GM18873 (cell line): ENCODE results near the gene HIP1.
"Not testable (repeated sequence)": the region's sequence is repeated elsewhere in the genome, so short reads cannot be mapped to it uniquely, and the experiment has no call there.

Experiments
- ATAC-seq: cut with Tn5 transposase; IDR thresholded peaks from one replicate; pipeline ENCODE4 v1.9.1; 2021; ENCODE audit warnings: mild to moderate bottlenecking, moderate library complexity, moderate number of reproducible peaks; ENCODE audit not compliant: unreplicated experiment, low FRiP score

The HIP1 gene

DNA sequence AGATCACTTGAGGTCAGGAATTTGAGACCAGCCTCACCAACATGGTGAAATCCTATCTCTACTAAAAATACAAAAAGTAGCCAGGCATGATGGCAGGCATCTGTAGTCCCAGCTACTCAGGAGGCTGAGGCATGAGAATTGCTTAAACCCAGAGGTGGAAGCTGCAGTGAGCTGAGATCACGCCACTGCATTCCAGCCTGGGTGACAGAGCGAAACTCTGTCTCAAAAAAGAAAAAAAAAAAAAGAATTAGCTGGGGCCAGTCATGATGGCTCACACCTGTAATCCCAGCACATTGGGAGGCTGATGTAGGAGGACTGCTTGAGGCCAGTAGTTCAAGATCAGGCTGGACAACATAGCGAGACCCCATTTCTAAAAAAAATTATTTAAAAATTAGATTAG is 21.0 kb downstream of the HIP1 start:
- ATAC-seq: not testable (repeated sequence)

DNA sequence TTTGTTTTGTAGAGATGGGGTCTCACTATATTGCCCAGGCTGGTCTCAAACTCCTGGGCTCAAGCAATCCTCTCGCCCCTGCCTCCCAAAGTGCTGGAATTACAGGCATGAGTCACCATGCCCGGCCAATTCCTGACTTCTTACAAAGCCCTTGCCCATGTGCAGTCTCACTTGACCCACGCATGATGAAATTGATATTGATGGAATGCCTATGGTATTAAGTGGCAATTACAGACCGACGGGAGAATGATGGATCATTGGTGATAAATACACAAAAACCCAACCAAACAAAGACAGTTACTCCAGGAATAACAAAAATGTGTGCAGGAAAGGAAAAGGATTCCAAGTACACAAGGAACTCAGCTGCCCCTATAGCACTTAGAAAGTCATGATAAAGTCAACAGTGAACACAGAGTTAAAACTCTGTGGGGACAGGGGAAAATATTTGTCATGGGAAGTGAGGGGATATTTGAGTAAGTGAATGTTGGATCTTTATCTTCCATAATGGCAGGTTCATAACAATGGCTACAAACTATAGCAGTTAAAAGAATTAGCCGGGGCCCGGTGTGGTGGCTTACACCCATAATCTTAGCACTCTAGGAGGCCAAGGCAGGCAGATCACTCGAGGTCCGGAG is 21.6 kb downstream of the HIP1 start:
- no peak for ATAC-seq

DNA sequence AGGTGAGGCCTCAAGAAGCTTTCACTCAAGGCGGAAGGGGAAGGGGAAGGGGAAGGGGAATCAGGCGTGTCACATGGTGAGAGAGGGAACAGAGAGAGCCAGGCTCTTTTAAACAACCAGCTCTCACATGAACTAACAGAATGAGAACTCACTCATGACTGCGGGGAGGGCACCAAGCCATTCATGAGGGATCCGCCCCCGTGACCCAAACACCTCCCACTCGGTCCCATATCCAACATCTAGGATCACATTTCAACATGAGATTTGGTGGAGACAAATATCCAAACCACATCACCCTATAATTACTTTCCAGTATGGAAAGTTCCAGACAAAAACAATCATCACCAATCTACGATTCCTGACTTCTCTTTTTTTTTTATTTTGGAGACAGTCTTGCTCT is 22.9 kb downstream of the HIP1 start:
- no peak for ATAC-seq

DNA sequence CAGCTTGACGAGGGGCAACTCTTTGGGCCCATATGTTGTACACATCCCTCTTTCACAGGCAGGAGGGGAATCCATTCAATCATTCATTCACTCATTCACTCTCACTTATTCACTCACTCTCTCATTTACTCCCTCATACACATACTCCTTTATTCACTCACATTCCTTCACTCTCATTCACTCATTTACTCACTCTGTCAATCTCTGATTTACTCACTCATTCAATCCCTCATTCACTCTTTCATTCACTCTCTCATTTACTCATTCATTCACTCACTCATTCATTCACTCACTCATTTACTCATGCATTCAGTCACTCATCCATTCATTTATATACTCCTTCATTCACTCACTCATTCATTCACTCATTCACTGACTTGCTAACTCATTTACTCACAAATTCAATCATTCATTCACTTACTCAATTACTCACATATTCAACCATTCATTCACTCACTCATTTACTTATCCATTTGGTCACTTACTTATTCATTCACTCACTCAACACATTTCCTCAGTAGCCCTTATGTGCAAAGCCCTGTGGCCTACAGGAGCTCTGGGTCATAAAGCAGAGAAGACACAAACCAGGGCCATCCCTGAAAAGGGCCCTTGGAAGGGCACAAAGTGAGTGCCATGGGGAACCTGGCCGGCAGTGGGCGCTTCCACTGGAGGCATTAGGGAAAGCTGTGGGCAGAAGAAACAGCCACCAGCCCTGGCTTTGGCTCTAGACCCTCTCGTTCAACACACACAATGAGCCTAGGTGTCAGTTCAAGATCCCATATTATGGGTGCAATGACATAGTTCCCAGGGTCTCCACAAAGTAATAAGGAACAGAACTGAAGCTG is 26.0 kb downstream of the HIP1 start:
- no peak for ATAC-seq

DNA sequence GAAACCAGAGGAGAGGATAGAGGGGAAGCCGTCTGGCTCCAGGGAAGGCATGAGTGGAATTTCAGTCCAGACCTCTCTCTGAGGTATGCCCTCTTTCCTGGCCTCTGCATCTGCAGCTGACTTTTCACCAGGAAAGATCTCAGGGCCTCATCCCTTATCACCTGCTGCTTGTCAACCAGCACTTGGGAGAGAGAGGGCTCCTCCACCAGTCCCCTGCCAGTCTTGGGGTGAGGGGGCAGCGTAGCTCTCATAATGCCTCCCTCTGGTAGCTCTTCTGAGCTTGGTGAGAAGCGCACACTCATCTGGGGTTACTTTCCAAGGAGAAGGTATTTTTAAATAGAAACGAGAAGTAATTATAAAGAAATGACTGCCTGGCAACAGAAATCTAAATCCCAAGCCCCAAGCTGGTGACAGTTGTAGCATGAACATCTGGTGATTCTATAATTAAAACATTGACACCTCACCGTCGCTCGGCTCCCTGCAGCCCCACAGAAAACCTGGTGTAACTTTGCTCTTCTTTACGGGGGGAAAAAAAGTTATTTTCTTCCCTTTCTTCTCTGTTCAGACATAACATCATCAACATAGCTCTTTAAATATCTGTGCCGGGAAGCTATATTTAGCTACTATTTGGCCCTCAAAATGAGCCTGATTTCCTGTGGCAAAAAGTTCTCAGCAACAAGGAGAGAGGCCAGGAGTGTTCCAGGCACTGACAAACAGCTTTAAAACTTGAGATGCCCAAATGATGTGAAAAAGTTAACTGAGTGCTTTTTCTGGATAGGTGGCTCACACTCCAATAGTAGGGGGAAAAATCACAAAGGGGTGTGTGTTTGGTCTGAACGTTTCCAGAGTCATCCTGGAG is 26.9 kb downstream of the HIP1 start:
- ATAC-seq: no peak

DNA sequence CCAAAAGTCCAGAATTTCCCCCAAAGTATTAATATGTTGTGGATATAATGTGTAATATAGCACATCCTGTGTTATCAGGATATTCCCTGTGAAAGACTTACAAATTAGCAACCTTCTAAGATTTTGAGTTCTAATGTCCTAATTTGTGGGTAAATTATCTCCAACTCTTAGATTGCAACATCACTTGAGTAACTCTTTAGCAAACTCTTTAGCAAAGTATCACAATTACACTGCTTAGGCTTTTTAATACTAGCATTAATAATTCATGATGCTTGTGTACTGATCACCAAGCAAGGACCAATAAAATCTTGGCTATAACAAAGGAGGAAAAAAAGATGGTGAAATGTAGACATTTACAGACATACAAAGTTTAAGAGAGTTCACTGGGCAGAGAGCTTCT is 27.7 kb downstream of the HIP1 start:
- ATAC-seq: no peak

DNA sequence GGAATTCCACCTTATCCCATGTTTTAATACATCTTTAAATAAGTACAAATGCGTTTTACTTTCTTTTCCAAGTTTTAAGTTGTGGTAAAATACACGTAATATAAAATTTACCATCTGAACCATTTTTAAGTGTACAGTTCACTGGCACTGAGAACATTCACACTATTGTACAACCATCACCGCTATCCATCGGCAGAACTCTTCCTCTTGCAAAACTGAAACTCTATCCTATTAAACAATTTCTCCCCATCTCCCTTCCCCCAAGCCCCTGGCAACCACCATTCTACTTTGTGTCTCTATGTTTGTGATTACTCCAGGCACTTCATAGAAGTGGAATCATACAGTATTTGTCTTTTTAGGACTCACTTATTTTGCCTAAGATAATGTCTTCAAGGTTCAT is 33.8 kb downstream of the HIP1 start:
- no peak for ATAC-seq

DNA sequence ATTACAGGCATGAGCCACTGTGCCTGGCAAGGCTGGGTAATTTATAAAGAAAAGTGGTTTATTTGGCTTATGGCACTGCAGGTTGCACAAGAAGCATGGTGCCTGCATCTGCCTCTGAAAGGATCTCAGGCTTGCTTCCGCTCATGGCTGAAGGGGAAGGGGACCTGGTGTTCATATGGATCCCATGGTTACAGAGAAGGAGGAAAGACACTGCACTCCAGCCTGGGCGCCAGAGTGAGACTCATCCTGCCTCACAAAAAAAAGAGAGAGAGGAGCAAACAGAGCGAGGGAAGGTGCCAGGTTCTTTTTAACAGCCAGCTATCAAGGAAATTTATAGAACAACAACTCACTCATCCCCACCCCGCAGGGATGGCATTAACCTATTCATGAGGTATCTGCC is 36.2 kb downstream of the HIP1 start:
- no peak for ATAC-seq

DNA sequence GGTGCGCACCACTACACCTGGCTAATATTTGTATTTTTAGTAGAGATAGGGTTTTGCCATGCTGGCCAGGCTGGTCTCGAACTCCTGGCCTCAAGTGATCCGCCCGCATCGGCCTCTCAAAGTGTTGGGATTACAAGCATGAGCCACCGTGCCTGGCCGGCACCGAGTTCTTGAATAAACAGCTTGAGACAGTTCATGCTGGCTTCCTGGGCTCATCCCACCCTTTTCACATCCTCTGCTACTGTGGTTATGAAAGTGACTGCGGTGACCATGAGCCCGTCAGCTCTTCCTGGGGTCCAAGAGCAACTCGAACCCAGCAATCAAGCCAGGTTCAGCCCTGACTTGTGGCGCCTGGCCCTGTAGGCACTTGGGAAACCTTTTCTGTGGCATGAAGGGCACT is 38.7 kb downstream of the HIP1 start:
- ATAC-seq: no peak

DNA sequence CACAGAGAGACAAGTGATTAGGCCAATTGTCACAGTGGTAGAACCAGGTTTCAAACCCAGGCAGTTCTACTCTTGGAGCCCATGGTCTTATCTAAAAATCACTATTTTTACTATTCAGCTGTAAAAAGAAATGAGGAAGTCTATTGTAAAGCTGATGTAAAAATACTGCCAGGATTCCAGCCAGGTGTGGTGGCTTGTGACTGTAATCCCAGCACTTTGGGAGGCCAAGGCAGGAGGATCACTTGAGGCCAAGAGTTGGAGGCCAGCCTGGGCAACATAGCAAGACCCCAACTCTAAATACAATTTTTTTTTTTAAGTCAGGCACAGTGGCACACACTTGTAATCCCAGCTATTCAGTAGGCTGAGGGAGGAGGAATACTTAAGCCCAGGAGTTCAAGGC is 40.4 kb downstream of the HIP1 start:
- ATAC-seq: no peak

DNA sequence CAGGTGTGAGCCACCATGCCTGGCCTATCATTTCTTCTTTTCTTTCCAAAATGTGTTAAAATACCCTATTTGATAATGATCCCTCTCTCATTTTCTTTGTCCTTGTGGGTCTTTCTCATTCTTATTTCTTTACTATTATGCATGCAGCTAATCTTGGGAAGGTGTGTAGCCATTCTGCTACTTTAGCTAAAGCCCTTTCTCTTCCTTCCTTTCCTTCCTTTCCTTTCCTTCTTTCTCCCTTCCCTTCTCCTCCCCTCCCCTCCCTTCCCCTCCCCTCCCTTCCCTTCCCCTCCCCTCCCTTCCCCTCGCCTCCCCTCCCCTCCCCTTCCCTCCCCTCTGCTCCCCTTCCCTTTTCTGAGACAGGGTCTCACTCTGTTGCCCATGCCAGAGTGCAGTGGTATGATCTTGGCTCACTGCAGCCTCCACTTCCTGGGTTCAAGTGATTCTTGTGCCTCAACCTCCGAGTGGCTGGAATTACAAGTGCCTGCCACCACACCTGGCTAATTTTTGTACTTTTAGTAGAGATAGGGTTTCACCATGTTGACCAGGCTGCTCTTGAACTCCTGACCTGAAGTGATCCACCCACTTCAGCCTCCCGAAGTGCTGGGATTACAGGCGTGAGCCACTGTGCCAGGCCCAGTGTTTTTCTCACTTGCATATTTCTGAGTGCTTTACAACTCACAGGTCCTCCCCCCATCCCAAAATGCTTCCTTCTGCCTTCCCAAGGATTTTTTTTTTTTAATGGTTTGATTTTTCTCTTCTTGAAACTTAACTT is 42.3 kb downstream of the HIP1 start:
- no peak for ATAC-seq

DNA sequence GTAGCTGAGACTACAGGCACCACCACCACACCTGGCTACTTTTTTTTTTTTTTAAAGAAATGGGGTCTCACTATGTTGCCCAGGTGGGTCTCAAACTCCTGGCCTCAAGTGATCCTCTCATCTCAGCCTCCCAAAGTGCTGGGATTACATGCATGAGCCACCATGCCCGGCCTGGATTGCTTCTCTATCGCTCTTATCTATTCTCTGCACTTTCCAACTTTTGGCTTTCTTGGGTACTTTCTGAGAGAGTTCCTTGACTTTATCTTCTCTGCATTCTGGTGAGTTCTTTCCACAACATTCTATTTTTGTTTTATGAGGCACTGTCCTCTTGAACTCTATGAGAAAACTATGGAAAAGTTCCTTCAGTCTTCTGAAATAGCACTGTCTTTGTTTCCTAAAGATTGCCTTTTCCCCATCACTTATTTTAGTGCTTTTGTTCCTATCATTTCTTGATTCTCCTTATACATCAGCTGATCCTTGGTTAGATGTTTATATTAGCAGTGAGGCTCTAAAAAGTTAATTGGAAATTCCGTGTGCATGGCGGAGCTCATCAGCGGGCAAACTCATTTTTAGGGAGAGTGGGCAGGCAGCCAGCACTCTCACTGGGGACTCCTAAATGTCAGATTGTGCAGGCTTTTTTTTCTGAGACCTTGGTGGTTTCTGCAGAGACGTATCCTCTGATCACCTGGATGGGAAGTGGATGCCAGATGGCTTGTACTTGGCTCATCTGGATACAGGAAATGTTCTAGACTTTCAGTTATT is 43.9 kb downstream of the HIP1 start:
- ATAC-seq: no peak

DNA sequence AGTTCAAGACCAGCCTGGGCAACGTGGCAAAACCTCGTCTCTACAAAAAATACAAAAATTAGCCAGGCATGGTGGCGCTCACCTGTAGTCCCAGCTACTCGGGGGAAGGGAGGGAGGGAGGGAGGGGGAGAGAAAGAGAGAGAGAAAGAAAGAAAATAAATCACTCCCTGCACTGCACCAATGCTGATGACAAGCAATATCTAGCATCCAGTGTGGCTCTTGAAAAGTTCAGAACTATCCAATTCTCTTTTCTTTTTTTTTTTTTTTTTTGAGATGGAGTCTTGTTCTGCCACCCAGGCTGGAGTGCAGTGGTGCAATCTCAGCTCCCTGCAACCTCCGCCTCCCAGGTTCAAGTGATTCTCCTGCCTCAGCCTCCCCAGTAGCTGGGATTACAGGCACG is 45.1 kb downstream of the HIP1 start:
- not testable (repeated sequence) for ATAC-seq

DNA sequence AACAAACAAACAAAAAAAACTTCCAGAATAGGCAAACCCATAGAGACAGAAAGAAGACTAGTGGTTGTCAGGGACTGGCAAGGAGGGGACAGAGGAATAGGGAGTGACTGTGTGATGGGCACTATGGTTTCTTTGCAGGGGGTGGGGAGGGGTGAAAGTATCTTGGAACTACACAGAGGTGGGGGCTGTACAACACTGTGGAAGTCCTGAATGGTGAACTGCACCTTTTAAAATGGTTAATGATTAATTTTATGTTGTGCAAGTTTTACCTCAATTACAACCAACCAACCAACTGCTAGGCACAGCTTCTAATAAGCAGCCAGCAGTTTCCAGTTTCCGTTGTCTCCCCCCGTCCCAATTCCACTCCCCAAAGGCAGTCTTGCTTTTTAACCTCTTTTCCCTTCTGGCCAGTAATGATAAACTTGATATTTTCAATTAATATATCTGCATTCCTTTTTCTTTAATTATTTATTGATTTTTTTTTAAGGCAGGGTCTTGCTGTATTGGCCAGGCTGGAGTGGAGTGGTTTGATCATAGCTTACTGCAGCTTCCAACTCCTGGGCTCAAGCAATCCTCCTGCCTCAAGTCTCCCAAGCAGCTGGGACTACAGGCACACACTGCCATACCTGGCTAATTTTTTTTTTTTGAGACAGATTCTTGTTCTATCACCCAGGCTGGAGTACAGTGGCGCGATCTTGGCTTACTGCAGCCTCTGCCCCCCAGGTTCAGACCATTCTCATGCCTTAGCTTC is 46.8 kb downstream of the HIP1 start:
- ATAC-seq: no peak

DNA sequence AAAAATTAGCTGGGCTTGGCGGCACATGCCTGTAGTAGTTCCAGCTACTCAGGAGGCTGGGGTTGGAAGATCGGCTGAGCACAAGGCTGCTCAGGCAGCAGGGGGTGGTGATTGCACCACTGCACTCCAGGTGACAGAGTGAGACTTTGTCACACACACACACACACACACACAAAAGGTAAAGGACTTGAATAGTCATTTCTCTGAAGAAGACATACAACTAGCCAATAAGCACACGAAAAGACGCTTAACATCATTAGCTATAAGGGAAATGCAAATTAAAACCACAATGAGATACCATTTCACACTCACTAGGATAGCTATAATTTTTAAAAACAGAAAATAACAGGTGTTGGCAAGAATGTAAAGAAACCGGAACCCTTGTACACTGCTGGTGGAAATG is 48.6 kb downstream of the HIP1 start:
- ATAC-seq: no peak

DNA sequence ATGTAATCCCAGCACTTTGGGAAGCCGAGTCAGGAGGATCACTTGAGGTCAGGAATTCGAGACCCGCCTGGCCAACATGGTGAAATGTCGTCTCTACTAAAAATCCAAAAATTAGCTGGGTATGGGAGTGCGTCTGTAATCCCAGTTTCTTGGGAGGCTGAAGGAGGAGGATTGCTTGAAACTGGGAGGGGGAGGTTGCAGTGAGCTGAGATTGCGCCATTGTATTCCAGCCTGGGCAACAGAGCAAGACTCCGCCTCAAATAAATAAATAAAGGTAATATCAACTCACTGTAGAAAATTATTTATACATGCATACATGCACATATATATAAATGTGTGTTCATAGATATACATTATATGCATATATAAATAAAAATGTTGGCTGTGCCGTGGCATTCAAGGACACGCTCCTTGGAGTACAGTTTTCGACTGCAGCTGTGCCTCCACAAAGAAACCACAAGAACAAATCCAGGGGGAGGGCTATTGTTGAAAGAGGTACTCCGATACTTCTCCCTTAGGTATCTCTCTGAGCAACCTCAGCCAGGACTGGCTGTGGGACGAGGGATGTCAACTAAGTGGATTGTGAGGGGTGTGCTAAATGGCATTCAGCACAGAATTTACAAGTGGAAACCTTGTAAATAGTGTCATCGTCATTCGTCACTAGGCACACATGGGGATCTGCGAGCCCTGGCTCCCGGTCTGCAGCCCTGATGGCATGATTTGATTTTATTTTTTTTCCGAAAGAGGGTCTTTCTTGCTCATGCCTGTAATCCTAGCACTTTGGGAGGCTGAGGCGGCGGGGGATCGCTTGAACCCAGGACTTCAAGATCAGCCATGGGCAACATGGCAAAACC is 49.3 kb downstream of the HIP1 start:
- ATAC-seq: no peak

DNA sequence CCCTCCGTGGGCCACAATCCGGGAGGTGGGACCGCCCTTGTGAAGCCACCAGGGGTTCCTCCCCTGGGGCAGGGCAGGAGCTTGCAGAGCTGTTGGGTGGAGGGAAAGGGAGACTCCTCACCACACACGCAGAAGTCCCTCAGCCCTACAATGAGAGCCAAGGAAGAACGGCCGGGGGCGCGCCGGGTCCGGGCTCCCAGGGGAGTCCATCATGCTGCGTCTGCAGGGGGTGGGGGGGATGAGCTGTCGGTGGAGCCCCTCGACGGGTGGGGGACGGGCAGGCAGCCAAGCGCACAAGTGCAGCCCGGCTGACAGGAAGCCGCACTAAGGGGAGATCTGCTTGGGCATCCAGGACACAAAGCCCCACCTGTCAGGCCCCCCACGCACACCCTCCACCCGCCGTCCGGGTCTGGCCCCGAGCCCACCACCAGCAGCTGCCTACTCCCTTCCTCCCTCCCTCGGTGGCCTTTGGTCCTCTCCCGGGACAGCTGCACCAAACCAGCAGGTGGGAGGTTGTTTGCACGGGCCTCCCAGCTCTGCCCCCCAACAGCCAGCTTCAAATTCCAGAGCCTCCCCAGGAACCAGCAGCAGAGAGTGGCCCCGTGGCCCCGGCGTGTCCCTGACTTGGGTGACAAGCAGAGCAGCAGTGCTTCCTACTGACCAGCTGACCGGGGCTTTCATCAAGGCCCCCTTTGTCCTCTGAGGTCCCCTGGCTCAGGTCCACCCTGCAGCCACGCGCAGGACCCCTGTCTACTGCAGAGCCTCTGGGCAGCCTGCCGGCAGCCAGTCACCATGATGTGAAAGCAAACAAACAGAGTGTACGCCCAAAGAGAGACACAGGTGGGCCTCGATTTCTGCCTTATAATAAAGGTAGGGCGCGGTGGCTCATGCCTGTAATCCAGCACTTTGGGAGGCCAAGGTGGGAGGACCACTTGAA is 50.3 kb downstream of the HIP1 start:
- ATAC-seq: no peak
